K562 (cell line): ENCODE measurements around the gene GPR12.

Experiments
- CREM ChIP-seq: IDR thresholded peaks from 2 replicates; pipeline ENCODE4 v1.6.1; 2014; ENCODE audit warnings: antibody characterized with exemption, low read depth
- MYC ChIP-seq, 2 experiments: fragments of 250-450 bp in 1 of 2; sonication (Bioruptor Pico) in 1 of 2; IDR thresholded peaks; 2 replicates each; pipeline versions ENCODE4 v1.5.1 to v1.6.1; 2012 to 2021; ENCODE audit warnings: low read depth in 2 of 2, borderline replicate concordance in 1 of 2, improper control_type of control experiment in 1 of 2, low read length in 1 of 2, mild to moderate bottlenecking in 1 of 2, moderate library complexity in 1 of 2

DNA sequence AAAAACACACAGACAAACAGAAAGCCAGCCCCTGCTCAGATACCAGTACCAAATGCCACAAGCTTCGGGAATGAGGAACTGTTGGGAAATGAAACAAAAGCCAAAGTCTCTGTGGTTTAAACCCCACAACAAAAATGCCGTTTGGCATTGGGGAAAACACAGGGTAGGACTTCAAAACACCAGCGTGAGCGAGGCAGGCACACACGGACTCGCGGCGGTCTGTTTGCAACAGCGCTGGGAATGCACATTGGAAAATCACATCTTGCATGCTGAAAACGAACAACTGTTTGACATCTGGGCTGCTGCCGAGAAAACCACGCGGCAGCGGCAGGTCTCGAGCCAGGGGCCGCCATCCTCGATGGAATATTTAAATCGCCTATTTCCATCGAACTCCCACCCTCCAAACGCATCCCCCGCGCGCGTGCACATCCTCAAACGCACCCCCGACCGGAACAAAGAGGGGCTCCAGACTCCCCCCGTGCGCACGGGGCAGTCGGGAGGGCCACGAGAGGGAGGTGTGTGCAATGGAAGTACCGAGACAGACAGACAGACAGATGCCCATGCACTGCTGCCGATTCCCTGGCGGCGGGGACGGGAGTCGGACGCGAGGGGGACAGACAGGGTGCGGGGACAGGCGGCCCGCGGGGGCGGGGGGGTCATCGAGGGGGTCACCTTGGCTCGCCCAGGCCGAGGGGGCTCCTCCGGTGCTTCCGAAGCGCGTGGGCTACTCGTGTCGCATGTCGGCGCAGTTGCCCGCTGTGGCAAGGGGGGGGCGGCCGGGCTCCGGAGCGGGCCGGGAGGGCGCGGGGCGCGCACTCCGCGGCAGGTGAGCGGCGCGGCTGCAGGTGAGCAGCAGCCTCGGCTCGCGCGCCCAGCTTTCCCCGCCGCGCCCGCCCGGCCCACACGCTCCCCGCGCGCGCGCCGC is at the start of gene GPR12:
- no peak for TF ChIP-seq MYC (IDR thresholded peaks at IDR 0.05; ENCODE audit: low read depth, low read length)
- TF ChIP-seq MYC (CRISPR knock-in tag; IDR thresholded peaks at IDR 0.05; ENCODE audit: borderline replicate concordance, low read depth): no peak
- TF ChIP-seq CREM: no peak
